HepG2 (cell line): ENCODE measurements around the gene MARCHF2. TPM values are rescaled to one million over a fixed set of nuclear protein-coding genes. Genes with fewer than 3 reads are reported as not detected.

ENCODE experiments used
- ATAC-seq: fragments of 200-7000 bp; cut with Tn5 transposase; 3 replicates; pipeline ENCODE4 v1.9.1; 2020; ENCODE audit warnings: mild to moderate bottlenecking, moderate library complexity
- BruUV-seq: library from RNA; stranded (reverse); fragments of 400-500 nt; replicated peaks from 2 replicates; lab custom pipeline; 2021; lab: Mats Ljungman, UMichigan
- CTCF ChIA-PET: fragments of 300-600 bp; formaldehyde crosslinking; extraction: SDS; loops from one replicate; lab custom pipeline; 2021; ENCODE audit warnings: low total read pairs, inconsistent platforms, low intra/inter-chr PET ratio; lab: Yijun Ruan, JAX
- POLR2A ChIA-PET: fragments of 350-600 bp; sonication (Branson Sonifier 250); formaldehyde crosslinking; loops from one replicate; lab custom pipeline; 2020; ENCODE audit warnings: antibody characterized with exemption, inconsistent platforms; lab: Yijun Ruan, JAX
- DNase-seq: peaks from one replicate; pipeline ENCODE4 v3.0.0-alpha.2; 2015; ENCODE audit warnings: low spot score
- FAIRE-seq: peaks from 3 replicates; lab custom pipeline; 2011; peaks lifted over from hg19 to GRCh38; lab: Jason Lieb, UNC
- H2AFZ ChIP-seq: one replicate; pipeline ENCODE4 v1.6.1; 2011; ENCODE audit warnings: low read length, inconsistent platforms
- H3K27ac ChIP-seq: fragments of 300-600 bp; 3 replicates; pipeline ENCODE4 v1.8.0; 2011; ENCODE audit warnings: mixed run types, mild to moderate bottlenecking, mixed read lengths, low read length, inconsistent platforms; ENCODE audit not compliant: insufficient read depth; ENCODE audit errors: extremely low read length
- H3K27me3 ChIP-seq, 2 experiments: fragments of 200-600 bp in 1 of 2; 2 replicates in 1 of 2; 3 replicates in 1 of 2; pipeline versions ENCODE4 v1.6.0 to v1.8.0; 2011; ENCODE audit warnings: low read length in 2 of 2, mild to moderate bottlenecking in 2 of 2, moderate library complexity in 2 of 2, inconsistent platforms in 1 of 2; ENCODE audit not compliant: insufficient read depth in 2 of 2, control insufficient read depth in 1 of 2
- H3K36me3 ChIP-seq, 2 experiments: fragments of 200-600 bp in 1 of 2; replicated peaks in 1 of 2; 2 replicates in 1 of 2; 3 replicates in 1 of 2; pipeline versions ENCODE4 v1.5.1 to v1.8.0; 2011; ENCODE audit warnings: low read length in 2 of 2, inconsistent platforms in 1 of 2; ENCODE audit not compliant: insufficient read depth in 2 of 2, control insufficient read depth in 1 of 2
- H3K4me1 ChIP-seq: 2 replicates; pipeline ENCODE4 v1.5.1; 2012; ENCODE audit warnings: low read length, inconsistent platforms; ENCODE audit not compliant: insufficient read depth
- H3K4me2 ChIP-seq: 2 replicates; pipeline ENCODE4 v1.6.0; 2011; ENCODE audit warnings: low read depth, low read length, inconsistent platforms
- H3K4me3 ChIP-seq, 3 experiments: fragments of 200-600 bp in 1 of 3; sonication (generic), shearing (Covaris generic) in 1 of 3; replicated peaks in 1 of 3; 2 replicates each; pipeline ENCODE4 v1.5.1; 2011 to 2016; ENCODE audit warnings: low read length in 3 of 3, inconsistent platforms in 2 of 3, low read depth in 2 of 3, mild to moderate bottlenecking in 2 of 3, control low read depth in 1 of 3, mixed read lengths in 1 of 3; ENCODE audit not compliant: insufficient read depth in 1 of 3
- H3K79me2 ChIP-seq: one replicate; pipeline ENCODE4 v1.6.1; 2011; ENCODE audit warnings: low read length, inconsistent platforms; ENCODE audit not compliant: insufficient read depth
- H3K9ac ChIP-seq: 2 replicates; pipeline ENCODE4 v1.6.0; 2011; ENCODE audit warnings: mild to moderate bottlenecking, low read depth, low read length, inconsistent platforms; ENCODE audit not compliant: insufficient read depth
- H3K9me3 ChIP-seq: 2 replicates; pipeline ENCODE4 v1.5.1; 2012; ENCODE audit warnings: mild to moderate bottlenecking, low read length
- H4K20me1 ChIP-seq: 2 replicates; pipeline ENCODE4 v1.6.0; 2011; ENCODE audit warnings: inconsistent platforms, mild to moderate bottlenecking, low read length, moderate library complexity; ENCODE audit not compliant: insufficient read depth
- IKZF4 ChIP-seq: sonication (generic); formaldehyde crosslinking; IDR thresholded peaks from 2 replicates; pipeline ENCODE4 v1.5.1; 2020; ENCODE audit warnings: borderline replicate concordance, mild to moderate bottlenecking, low read depth, missing genetic modification reagents; ENCODE audit errors: not compliant biosample characterization
- KLF15 ChIP-seq: sonication (generic); formaldehyde crosslinking; IDR thresholded peaks from 2 replicates; pipeline ENCODE4 v1.8.1; 2023; ENCODE audit warnings: borderline replicate concordance, mild to moderate bottlenecking, inconsistent platforms, missing genetic modification reagents, mixed read lengths
- RBM22 ChIP-seq: fragments of 200-400 bp; formaldehyde crosslinking; optimal IDR thresholded peaks from 2 replicates; pipeline ENCODE3; 2017; ENCODE audit warnings: mild to moderate bottlenecking, low read length, moderate library complexity
- RFXAP ChIP-seq: sonication (generic); formaldehyde crosslinking; IDR thresholded peaks from 2 replicates; pipeline ENCODE4 v1.4.0; 2020; ENCODE audit warnings: missing genetic modification reagents, borderline replicate concordance
- TERF1 ChIP-seq: sonication (generic); formaldehyde crosslinking; IDR thresholded peaks from 2 replicates; pipeline ENCODE4 v1.8.0; 2022; ENCODE audit warnings: mild to moderate bottlenecking, missing genetic modification reagents, moderate library complexity
- TFAP4 ChIP-seq: sonication (generic); IDR thresholded peaks from 2 replicates; pipeline ENCODE4 v1.6.1; 2016; ENCODE audit warnings: low read depth, borderline replicate concordance
- ZNF512 ChIP-seq: sonication (generic); formaldehyde crosslinking; IDR thresholded peaks from 2 replicates; pipeline ENCODE4 v1.4.0; 2020; ENCODE audit warnings: mild to moderate bottlenecking, missing genetic modification reagents
- ZNF792 ChIP-seq: IDR thresholded peaks from 2 replicates; pipeline ENCODE4 v1.6.1; 2016
- WGBS: methylation state at CpG from one replicate; pipeline ENCODE4 v1.1.6; 2017; ENCODE audit warnings: low lambda C conversion rate; 5-methylcytosine and 5-hydroxymethylcytosine counted together
- in situ Hi-C: cut with HindIII; loops from 2 replicates; pipeline ENCODE4 v1.10.0; 2017; ENCODE audit warnings: low pct_unique_long_range_greater_than_20kb; ENCODE audit not compliant: extremely low pct_ligation_motif_present
- intact Hi-C: fragments of 100-400 bp; cut with micrococcal nuclease; formaldehyde crosslinking; loops from one replicate; pipeline ENCODE4 v1.10.0; 2022; ENCODE audit not compliant: unreplicated experiment
- polyA plus RNA-seq, 8 experiments: library from polyadenylated mRNA; depleted of rRNA in 3 of 8; stranded (reverse) in 7 of 8; unstranded in 1 of 8; fragments of >200 nt; fragmentation: Illumina TruSeq in 4 of 8; extraction: Trizol in 4 of 8; gene quantifications; 2 replicates each; pipeline versions ENCODE4 v1.2.1 to v1.2.3, GENCODE V29; 2011 to 2016; ENCODE audit warnings: low read depth in 4 of 8, missing spikeins in 1 of 8, mixed read lengths in 1 of 8; ENCODE audit not compliant: insufficient read depth in 1 of 8
- total RNA-seq, 5 experiments: library from RNA; depleted of rRNA; stranded (reverse); fragments of >200 nt; fragmentation: Illumina TruSeq; extraction: Trizol; gene quantifications; 2 replicates each; pipeline ENCODE4 v1.2.3, GENCODE V29; 2016; ENCODE audit warnings: low read depth in 1 of 5

The MARCHF2 gene
- total and polyA plus RNA-seq, 2 of the 13 experiments (the other 11 are each of a cell fraction or from before 2014, with no cell fraction given), result 12.7 to 13.0 TPM

DNA sequence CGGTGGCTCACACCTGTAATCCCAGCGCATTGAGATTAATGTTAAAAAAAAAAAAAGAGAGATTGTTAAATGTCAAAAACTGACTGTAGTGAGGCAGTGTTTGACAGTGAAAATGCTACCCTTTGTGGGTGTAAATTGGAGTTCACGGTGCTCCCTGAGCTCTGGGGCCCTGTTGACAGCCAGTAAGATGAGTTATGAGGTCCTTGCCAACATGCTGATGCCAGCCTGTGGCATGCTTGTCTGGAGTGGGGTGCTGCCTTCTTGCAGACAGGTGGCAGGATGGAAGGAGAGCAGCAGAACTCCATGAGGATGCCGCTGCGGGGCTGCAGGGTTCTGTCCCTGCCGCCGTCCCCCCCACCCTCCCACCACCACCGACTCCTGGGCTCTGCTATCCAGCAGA, 63.4 kb downstream of the MARCHF2 start (continued):
- no peak for TF ChIP-seq ZNF512 (CRISPR knock-in tag)
- TF ChIP-seq TFAP4, result no peak
- no peak for TF ChIP-seq KLF15 (CRISPR knock-in tag)
- TF ChIP-seq ZNF792, result no peak
- TF ChIP-seq IKZF4, result no peak
- TF ChIP-seq RFXAP (CRISPR knock-in tag), result no peak

DNA sequence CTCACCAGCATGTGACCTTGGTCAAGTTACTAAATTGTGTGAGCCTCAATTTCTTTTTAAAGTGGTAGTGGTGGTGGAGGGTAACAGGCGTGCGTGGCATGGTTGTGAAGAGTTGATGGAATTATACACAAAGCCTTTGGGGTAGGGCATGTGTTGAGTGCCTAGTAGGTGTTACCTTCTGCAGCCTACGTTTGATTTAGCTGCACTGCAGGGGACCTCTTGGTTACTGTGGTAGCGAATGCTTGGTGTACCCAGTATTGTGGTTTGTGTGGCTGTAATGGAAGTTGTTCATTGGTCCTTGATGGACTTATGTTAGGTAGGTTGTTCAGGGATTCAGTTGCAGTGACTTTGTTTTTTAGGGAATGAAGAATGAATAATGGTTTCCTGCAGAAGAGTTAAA, 64.8 kb downstream of the MARCHF2 start:
- H3K27ac ChIP-seq, result no peak overlapping the region
- intact Hi-C loops (no loop called here), in situ Hi-C loops (no loop called here)
- H4K20me1 ChIP-seq, result peaks cover 47% of the 10 kb centered on the region
- no peak overlapping the region for H3K4me2 ChIP-seq
- DNase-seq (no peak), ATAC-seq (no peak), FAIRE-seq (no peak)
- H3K79me2 ChIP-seq, result peaks cover 63% of the 10 kb centered on the region
- no peak overlapping the region for H3K9ac ChIP-seq
- POLR2A ChIA-PET, result no interaction called here
- H3K27me3 ChIP-seq, result no peaks in the 10 kb centered on the region
- CTCF ChIA-PET, result no interaction called here
- no peaks in the 10 kb centered on the region for H3K4me1 ChIP-seq
- no TSS peak for BruUV-seq
- H2AFZ ChIP-seq, result no peak overlapping the region
- peaks cover 45 to 80% of the 10 kb centered on the region in 2 experiments for H3K36me3 ChIP-seq
- H3K4me3 ChIP-seq, result no peak overlapping the region
- TF ChIP-seq TERF1 (CRISPR knock-in tag) (no peak), RBM22 (peak; percentile 47)
- no peaks in the 10 kb centered on the region for H3K9me3 ChIP-seq
- 100% methylated on average over 4 of the region's 4 CpGs for WGBS
